Peyer's patch (tissue), 4 donors: ENCODE measurements around the gene RGS7BP. TPM values are rescaled to one million over a fixed set of nuclear protein-coding genes. Genes with fewer than 3 reads are reported as not detected.

Experiments used
- DNase-seq, 3 donors: peaks; one replicate each; pipeline ENCODE4 v3.0.0-alpha.2; 2017 to 2019
- H3K27ac ChIP-seq, 4 donors: fragments of 200-600 bp; sonication (generic); one replicate each; pipeline ENCODE4 v1.5.1; 2016 to 2019
- H3K27me3 ChIP-seq, 2 donors: fragments of 200-600 bp; sonication (generic); one replicate each; pipeline ENCODE4 v1.5.1; 2019
- H3K36me3 ChIP-seq, 3 donors: fragments of 200-600 bp; sonication (generic); one replicate each; pipeline ENCODE4 v1.5.1; 2016 to 2019
- H3K4me1 ChIP-seq, 4 donors: fragments of 200-600 bp; sonication (generic); one replicate each; pipeline ENCODE4 v1.5.1; 2016 to 2019
- H3K4me3 ChIP-seq, 4 donors: fragments of 200-600 bp; sonication (generic); 1 replicate in 3 of 4; 2 replicates in 1 of 4; pipeline ENCODE4 v1.5.1; 2016 to 2019; ENCODE audit warnings: mild to moderate bottlenecking in 1 of 4
- H3K9me3 ChIP-seq, 4 donors: fragments of 200-600 bp; sonication (generic); one replicate each; pipeline ENCODE4 v1.5.1; 2016 to 2019; ENCODE audit warnings: mild to moderate bottlenecking in 1 of 4
- POLR2A ChIP-seq, 2 donors: fragments of 450-650 bp; IDR thresholded peaks; one replicate each; pipeline ENCODE4 v1.5.1; 2017; ENCODE audit warnings: antibody characterized with exemption in 2 of 2, mild to moderate bottlenecking in 2 of 2, moderate library complexity in 2 of 2
- small RNA-seq, 2 donors: library from RNA; depleted of rRNA; stranded (forward); fragments of <200 nt; gene quantifications; one replicate each; pipeline ENCODE3, GENCODE V24; 2016
- total RNA-seq, 4 donors: library from RNA; depleted of rRNA; stranded (reverse); fragments of >200 nt; gene quantifications; one replicate each; pipeline ENCODE4 v1.1.0, GENCODE V29; 2016
- TF ChIP-seq, protein P1 (sequence below), 6 experiments: fragments of 450-650 bp in 4 of 6; fragments of 200-600 bp in 2 of 6; sonication (generic) in 1 of 6; IDR thresholded peaks; one replicate each; pipeline ENCODE4 v1.5.1; 2017 to 2019; ENCODE audit warnings: antibody characterized with exemption in 6 of 6, mild to moderate bottlenecking in 3 of 6, moderate library complexity in 1 of 6

The RGS7BP gene
- total RNA-seq, 4 donors from 2014 or later: 0.35 to 2.5 (median 1.2) TPM

DNA sequence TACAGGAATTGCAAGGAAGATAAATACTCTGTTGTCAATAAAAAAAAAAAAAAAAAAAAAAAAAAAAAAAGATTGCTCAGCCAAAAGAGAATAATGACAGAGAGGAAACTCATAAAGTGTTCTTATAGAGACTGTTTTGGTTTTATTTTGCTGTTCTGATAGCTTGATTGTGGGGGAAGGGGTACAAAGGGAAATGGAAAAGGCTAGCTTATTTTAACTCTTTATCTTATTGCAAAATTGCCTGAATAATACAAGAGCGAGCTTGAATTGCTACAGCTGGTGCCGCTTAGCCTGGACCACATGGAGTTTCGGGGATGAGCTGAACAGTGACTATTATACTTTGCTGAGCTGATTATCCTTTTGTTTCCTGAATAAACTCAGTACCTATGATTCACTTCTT is 153.5 kb downstream of the RGS7BP start:
- Histone ChIP-seq H3K9me3 (no peaks in the 10 kb centered on the region), H3K4me1 (no peaks in the 10 kb centered on the region), H3K4me3 (no peak overlapping the region), H3K27me3 (no peaks in the 10 kb centered on the region), H3K27ac (no peak overlapping the region), H3K36me3 (no peaks in the 10 kb centered on the region)
- no peak for TF ChIP-seq POLR2A (IDR thresholded peaks at IDR 0.05)
- TF ChIP-seq, protein P1, sequence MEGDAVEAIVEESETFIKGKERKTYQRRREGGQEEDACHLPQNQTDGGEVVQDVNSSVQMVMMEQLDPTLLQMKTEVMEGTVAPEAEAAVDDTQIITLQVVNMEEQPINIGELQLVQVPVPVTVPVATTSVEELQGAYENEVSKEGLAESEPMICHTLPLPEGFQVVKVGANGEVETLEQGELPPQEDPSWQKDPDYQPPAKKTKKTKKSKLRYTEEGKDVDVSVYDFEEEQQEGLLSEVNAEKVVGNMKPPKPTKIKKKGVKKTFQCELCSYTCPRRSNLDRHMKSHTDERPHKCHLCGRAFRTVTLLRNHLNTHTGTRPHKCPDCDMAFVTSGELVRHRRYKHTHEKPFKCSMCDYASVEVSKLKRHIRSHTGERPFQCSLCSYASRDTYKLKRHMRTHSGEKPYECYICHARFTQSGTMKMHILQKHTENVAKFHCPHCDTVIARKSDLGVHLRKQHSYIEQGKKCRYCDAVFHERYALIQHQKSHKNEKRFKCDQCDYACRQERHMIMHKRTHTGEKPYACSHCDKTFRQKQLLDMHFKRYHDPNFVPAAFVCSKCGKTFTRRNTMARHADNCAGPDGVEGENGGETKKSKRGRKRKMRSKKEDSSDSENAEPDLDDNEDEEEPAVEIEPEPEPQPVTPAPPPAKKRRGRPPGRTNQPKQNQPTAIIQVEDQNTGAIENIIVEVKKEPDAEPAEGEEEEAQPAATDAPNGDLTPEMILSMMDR (IDR thresholded peaks at IDR 0.05): no peak
- DNase-seq: no peak

Small RNA genes lying within 50 kb of the gene (small RNA-seq; reads per million reads assigned to genes)
- gene RN7SL169P: 0 reads per million in 2 donors
- 0 reads per million in 2 donors for gene RNU6-294P

Other genes with a start within 250 kb of the RGS7BP start
- gene SHISAL2B, start 184.5 kb downstream of the RGS7BP start, total RNA-seq: not detected